ENCODE data around the gene ATP1A2. TPM values are rescaled to one million over a fixed set of nuclear protein-coding genes. Genes with fewer than 3 reads are reported as not detected.
A peak's percentile ranks its signal among the peaks of the same experiment; 100 is the strongest.
"Not testable (repeated sequence)": the region's sequence is repeated elsewhere in the genome, so short reads cannot be mapped to it uniquely, and the experiment has no call there.

Gene ATP1A2
- total RNA-seq, 1 donor from 2014 or later, result 0.76 TPM

DNA sequence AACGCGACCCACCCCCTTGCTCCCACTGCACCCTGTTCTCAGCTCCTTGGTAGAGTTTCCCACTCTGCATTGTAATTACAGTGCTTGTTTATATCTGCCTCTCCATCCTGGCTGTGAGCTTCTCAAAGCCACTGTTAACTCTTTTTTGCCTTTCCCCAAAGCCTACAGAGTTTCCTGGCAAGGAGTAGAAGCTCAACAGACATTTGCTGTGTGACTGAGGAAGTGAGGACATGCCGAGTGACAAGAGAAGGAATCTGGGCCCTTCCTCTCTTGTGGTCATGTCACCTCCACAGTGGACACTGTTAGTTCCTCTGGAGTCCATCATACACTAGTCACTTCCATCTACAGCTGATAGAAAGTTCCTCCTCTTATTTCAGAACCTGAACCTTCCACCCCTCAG, 11.1 kb upstream of the ATP1A2 start:
- TF ChIP-seq, protein P1, sequence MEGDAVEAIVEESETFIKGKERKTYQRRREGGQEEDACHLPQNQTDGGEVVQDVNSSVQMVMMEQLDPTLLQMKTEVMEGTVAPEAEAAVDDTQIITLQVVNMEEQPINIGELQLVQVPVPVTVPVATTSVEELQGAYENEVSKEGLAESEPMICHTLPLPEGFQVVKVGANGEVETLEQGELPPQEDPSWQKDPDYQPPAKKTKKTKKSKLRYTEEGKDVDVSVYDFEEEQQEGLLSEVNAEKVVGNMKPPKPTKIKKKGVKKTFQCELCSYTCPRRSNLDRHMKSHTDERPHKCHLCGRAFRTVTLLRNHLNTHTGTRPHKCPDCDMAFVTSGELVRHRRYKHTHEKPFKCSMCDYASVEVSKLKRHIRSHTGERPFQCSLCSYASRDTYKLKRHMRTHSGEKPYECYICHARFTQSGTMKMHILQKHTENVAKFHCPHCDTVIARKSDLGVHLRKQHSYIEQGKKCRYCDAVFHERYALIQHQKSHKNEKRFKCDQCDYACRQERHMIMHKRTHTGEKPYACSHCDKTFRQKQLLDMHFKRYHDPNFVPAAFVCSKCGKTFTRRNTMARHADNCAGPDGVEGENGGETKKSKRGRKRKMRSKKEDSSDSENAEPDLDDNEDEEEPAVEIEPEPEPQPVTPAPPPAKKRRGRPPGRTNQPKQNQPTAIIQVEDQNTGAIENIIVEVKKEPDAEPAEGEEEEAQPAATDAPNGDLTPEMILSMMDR (IDR thresholded peaks at IDR 0.05; ENCODE audit: unreplicated experiment), result no peak
- Mint-ChIP-seq H3K4me1 (peaks cover 16% of the 10 kb centered on the region), H3K9me3 (no peaks in the 10 kb centered on the region), H3K4me3 (no peak overlapping the region), H3K36me3 (no peaks in the 10 kb centered on the region), H3K27me3 (ENCODE audit: low read depth) (no peaks in the 10 kb centered on the region), H3K27ac (peak overlapping the region; percentile 13)
- DNase-seq (ENCODE audit: low spot score in 2 of 2, unreplicated experiment in 2 of 2), result no peak

DNA sequence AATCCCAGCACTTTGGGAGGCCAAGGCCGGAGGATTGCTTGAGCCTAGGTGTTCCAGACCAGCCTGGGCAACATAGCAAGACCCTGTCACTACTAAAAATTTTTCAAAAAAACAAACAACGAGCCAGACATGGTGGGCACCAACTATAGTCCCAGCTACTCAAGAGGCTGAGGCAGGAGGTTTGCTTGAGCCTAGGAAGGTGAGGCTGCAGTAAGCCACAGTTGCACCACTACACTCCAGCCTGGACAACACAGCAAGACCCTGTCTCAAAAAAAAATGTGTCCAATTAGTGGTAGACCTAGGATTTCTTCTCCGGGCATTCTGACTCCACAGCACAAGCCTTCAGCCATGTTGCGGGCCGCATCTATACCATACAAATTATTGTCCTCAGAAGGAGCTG, 10.4 kb upstream of the ATP1A2 start:
- Mint-ChIP-seq H3K27ac (no peak overlapping the region), H3K36me3 (no peaks in the 10 kb centered on the region), H3K4me3 (no peak overlapping the region), H3K9me3 (no peaks in the 10 kb centered on the region), H3K27me3 (ENCODE audit: low read depth) (no peaks in the 10 kb centered on the region), H3K4me1 (peaks cover 14% of the 10 kb centered on the region)
- TF ChIP-seq, protein P1 (IDR thresholded peaks at IDR 0.05; ENCODE audit: unreplicated experiment), result no peak
- no peak for DNase-seq (ENCODE audit: low spot score in 2 of 2, unreplicated experiment in 2 of 2)

DNA sequence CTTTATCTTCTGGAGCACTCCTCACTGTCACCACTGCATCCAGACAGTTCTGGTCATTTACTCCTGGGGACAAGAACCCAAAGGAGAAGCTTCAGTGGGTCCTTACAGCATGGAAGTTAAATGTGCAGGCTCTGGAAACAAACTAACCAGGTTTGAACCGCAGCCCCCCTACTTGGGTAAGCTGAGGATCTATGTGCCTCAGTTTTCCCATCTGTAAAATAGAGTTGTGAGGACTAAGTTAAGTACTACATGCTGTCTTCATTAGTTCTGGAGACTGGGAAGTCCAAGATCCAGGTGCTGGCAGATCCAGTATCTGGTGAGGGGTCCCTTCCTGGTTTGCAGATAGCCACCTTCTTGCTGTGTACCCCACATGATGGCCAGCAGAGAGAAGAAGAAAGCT, 8.0 kb upstream of the ATP1A2 start:
- TF ChIP-seq, protein P1 (IDR thresholded peaks at IDR 0.05; ENCODE audit: unreplicated experiment), result no peak
- peaks cover 4% of the 10 kb centered on the region for H3K4me1 Mint-ChIP-seq
- no peak overlapping the region for H3K27ac Mint-ChIP-seq
- no peak for DNase-seq (ENCODE audit: low spot score in 2 of 2, unreplicated experiment in 2 of 2)
- H3K27me3 Mint-ChIP-seq (ENCODE audit: low read depth), result no peaks in the 10 kb centered on the region
- no peaks in the 10 kb centered on the region for H3K9me3 Mint-ChIP-seq
- H3K36me3 Mint-ChIP-seq, result no peaks in the 10 kb centered on the region
- no peak overlapping the region for H3K4me3 Mint-ChIP-seq

DNA sequence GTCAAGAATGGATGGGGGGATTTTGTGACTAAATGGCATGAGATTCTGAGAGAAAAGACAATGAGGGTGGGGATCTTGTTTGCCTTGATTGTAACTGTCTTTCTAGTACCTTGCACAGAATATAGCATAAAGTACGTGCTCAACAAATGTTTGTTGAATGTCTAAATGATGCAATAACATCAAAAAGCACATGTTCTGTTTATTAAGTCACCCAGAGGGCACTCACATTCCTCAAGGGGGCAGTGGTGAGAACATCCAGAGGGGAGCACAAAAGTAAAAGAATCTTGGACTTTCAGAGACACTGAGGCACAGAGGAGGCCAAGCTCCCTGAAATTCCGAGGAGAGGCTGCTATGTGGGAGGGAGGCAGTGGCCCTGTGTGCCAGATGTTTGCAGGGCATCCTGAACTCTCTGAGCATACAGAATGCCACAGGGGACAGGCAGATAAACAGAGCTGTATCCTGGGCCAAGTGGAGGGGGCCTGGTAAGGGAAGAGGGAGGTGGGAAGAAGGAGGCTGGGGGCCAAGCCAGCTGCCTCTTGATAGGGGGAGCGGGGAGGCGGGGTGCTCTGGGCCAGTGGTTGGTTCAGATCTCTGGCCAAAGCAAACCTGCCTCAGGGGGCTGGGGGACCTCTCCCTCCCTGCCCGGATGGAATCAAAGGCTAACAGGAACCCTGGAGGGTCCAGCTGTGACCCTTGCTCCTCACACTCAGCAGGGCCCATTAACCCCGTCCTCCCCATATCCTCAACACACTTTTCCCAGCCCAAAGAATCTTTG, 6.5 kb upstream of the ATP1A2 start:
- no peak for DNase-seq (ENCODE audit: low spot score in 2 of 2, unreplicated experiment in 2 of 2)
- no peaks in the 10 kb centered on the region for H3K36me3 Mint-ChIP-seq
- TF ChIP-seq, protein P1 (IDR thresholded peaks at IDR 0.05; ENCODE audit: unreplicated experiment), result peak; percentile 34
- peaks cover 6% of the 10 kb centered on the region for H3K4me1 Mint-ChIP-seq
- H3K27me3 Mint-ChIP-seq (ENCODE audit: low read depth), result no peaks in the 10 kb centered on the region
- H3K27ac Mint-ChIP-seq, result no peak overlapping the region
- no peaks in the 10 kb centered on the region for H3K9me3 Mint-ChIP-seq
- H3K4me3 Mint-ChIP-seq, result no peak overlapping the region

DNA sequence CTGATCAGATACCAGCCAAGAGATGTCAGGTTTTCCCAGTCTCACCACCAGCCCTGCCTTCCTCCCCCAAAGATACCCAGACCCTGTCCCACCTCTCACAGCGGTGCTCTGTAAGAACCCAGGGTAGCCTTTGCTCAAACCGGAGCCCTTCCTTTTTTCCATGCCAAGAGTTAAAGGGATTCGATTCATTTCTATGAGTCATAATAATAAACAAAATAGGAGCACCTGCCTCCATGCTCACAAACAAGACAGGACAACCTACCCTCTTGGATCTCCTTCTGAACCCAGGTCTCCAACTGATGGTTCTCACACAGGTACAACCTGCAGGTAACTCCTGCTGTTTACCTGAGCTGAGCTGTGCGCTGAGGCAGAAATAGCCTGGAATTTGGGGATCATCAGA, 5.9 kb upstream of the ATP1A2 start:
- H3K9me3 Mint-ChIP-seq, result no peaks in the 10 kb centered on the region
- H3K36me3 Mint-ChIP-seq, result no peaks in the 10 kb centered on the region
- no peak overlapping the region for H3K4me3 Mint-ChIP-seq
- peaks cover 8% of the 10 kb centered on the region for H3K4me1 Mint-ChIP-seq
- no peak overlapping the region for H3K27ac Mint-ChIP-seq
- TF ChIP-seq, protein P1 (IDR thresholded peaks at IDR 0.05; ENCODE audit: unreplicated experiment), result no peak
- H3K27me3 Mint-ChIP-seq (ENCODE audit: low read depth), result no peaks in the 10 kb centered on the region
- no peak for DNase-seq (ENCODE audit: low spot score in 2 of 2, unreplicated experiment in 2 of 2)

DNA sequence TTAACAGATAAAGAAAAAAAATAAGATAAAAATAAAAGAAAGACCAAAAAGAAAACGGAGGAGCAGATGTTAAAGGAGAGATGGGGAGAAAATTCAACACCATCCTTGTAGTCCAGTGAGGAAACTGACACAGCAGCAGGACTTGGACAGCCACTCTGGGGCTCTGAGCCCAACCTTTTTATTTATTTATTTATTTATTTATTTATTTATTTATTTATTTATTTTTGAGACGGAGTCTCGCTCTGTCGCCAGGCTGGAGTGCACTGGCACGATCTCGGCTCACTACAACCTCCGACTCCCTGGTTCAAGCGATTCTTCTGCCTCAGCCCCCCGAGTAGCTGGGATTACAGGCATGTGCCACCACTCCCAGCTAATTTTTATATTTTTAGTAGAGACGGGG, 4.1 kb upstream of the ATP1A2 start:
- not testable (repeated sequence) for H3K27me3 Mint-ChIP-seq (ENCODE audit: low read depth); H3K36me3 Mint-ChIP-seq; H3K4me3 Mint-ChIP-seq; H3K27ac Mint-ChIP-seq; DNase-seq (ENCODE audit: low spot score in 2 of 2, unreplicated experiment in 2 of 2); H3K9me3 Mint-ChIP-seq
- H3K4me1 Mint-ChIP-seq, result peaks cover 14% of the 10 kb centered on the region

All from mesothelial cell of epicardium (in vitro differentiated cells).